ENCODE data around the gene CABLES2. TPM values are rescaled to one million over a fixed set of nuclear protein-coding genes. Genes with fewer than 3 reads are reported as not detected.

The CABLES2 gene
- total and polyA plus RNA-seq, 4 donors, result 0.92 to 3.2 (median 2.0) TPM

DNA sequence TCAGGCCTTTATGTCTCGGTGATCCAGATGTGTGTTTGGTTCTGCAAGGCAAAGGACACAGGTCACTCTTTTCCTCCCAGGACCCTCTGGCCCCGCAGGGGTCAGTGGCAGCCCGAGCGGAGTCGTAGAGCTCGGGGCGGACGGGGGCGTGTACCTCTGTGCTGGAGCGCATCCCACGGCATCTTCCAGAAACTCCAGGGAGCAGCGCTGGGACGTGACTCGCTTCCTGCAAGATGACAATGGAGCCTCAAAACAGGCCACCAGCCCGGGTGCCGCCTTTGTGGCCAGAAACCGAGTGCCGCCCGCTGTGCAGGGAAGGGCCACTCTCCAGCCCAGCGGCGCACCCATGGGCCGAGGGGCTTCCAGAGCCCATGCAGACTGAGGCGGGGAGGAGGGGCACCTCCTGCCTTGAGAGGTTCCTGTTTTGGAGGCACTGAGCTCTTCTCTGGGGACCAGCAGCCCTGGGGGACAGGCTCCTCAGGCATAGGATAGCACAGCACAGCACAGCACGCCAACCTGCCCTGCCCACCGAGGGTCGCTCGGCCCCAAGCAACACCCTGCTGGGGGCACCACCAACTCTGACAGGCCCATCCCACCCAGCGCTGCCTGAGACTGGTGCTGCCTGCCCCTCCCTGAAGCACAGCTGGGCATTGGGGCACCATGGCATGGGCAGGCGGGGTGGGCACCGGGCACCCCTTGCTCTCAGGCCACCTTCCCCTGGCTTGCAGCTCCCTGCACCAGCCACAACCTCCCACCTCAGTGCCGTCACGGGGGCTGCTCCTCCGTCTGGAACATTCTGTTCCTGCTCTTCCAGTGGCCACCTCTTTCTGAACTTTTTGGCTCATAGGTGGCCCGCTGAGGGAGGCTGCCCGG is 10.5 kb downstream of the CABLES2 start:
- Histone ChIP-seq H3K27ac (ENCODE audit: low read depth in 1 of 2, low read length in 2 of 2) (no peak overlapping the region), H3K4me3 (ENCODE audit: low read depth in 1 of 3, low read length in 3 of 3) (no peak overlapping the region), H3K36me3 (ENCODE audit: control insufficient read depth in 4 of 4, insufficient read depth in 3 of 4, low read depth in 1 of 4, low read length in 3 of 4) (peaks cover 0 to 2% (median 0%) of the 10 kb centered on the region in 4 donors), H3K9me3 (ENCODE audit: control insufficient read depth in 4 of 4, low read length in 3 of 4) (no peaks in the 10 kb centered on the region), H3K9ac (ENCODE audit: low read depth in 1 of 2, low read length in 2 of 2) (no peak overlapping the region), H3K27me3 (ENCODE audit: control insufficient read depth in 4 of 4, insufficient read depth in 4 of 4, low read length in 3 of 4) (no peaks in the 10 kb centered on the region), H3K4me1 (ENCODE audit: control insufficient read depth in 4 of 4, insufficient read depth in 4 of 4, low read length in 3 of 4) (peaks cover 0 to 7% (median 3%) of the 10 kb centered on the region in 4 donors)
- 92% methylated on average over 35 of the region's 35 CpGs for WGBS
- no peak for DNase-seq (ENCODE audit: low spot score)
- TF ChIP-seq FOXA2 (IDR thresholded peaks at IDR 0.05) (no peak), GABPA (IDR thresholded peaks at IDR 0.05 in 1 of 2, conservative IDR thresholded peaks at IDR 0.05 in 1 of 2) (no peak), SP1 (IDR thresholded peaks at IDR 0.05) (no peak)
- TF ChIP-seq, protein P1, sequence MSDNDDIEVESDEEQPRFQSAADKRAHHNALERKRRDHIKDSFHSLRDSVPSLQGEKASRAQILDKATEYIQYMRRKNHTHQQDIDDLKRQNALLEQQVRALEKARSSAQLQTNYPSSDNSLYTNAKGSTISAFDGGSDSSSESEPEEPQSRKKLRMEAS (IDR thresholded peaks at IDR 0.05), result no peak

DNA sequence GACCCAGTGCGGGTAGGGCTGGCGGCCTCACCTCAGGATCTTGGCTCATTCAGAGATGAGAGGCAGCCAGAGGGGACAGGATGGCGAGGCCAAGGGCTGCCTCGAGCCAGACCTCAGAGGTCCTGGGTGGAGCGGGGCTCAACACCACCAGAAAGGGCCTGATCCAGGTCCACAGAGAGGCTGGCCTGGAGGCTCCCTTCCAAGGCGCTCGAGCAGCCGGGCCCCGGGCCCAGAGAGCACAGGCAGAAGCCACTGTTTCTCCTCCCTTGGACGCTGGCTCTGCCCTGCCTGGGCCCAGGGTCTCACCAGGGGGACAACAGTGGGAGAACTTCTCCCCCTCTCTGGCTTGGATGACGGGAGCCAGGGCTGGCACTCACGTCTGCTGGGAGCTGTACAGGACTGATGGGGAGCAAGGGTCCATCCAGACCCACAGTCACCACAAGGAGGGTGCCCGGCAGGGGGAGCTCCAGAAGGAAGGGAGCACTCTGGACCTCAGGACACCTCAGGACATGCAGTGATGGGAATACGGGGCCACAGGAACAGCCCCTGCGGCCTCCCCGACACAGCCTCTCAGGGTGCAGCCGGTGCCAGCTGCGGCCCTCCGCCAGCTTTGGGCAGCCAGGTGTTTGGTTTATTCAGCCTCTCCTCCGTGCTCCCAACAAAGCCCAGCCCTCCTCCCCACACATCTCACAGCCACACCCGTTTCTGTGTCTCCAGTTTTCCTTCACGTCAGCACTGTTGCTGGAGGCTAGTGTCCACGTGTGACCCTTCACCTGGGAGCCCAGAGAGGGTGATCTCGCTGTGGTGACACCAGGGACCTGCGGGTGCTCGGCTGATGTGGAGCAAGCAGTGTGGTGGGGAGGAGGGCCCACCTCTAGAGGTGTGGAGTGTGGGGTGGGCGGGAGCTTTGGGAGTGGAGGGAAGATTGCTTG is 11.5 kb downstream of the CABLES2 start:
- WGBS, result 94% methylated on average over 27 of the region's 27 CpGs
- Histone ChIP-seq H3K27ac (ENCODE audit: low read depth in 1 of 2, low read length in 2 of 2) (no peak overlapping the region), H3K36me3 (ENCODE audit: control insufficient read depth in 4 of 4, insufficient read depth in 3 of 4, low read depth in 1 of 4, low read length in 3 of 4) (peaks cover 0 to 2% (median 0%) of the 10 kb centered on the region in 4 donors), H3K9ac (ENCODE audit: low read depth in 1 of 2, low read length in 2 of 2) (no peak overlapping the region), H3K9me3 (ENCODE audit: control insufficient read depth in 4 of 4, low read length in 3 of 4) (no peaks in the 10 kb centered on the region), H3K27me3 (ENCODE audit: control insufficient read depth in 4 of 4, insufficient read depth in 4 of 4, low read length in 3 of 4) (no peaks in the 10 kb centered on the region), H3K4me1 (ENCODE audit: control insufficient read depth in 4 of 4, insufficient read depth in 4 of 4, low read length in 3 of 4) (peaks cover 3 to 17% (median 11%) of the 10 kb centered on the region in 4 donors), H3K4me3 (ENCODE audit: low read depth in 1 of 3, low read length in 3 of 3) (no peak overlapping the region)
- TF ChIP-seq, protein P2, sequence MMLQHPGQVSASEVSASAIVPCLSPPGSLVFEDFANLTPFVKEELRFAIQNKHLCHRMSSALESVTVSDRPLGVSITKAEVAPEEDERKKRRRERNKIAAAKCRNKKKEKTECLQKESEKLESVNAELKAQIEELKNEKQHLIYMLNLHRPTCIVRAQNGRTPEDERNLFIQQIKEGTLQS (IDR thresholded peaks at IDR 0.05), result no peak
- TF ChIP-seq, protein P3, sequence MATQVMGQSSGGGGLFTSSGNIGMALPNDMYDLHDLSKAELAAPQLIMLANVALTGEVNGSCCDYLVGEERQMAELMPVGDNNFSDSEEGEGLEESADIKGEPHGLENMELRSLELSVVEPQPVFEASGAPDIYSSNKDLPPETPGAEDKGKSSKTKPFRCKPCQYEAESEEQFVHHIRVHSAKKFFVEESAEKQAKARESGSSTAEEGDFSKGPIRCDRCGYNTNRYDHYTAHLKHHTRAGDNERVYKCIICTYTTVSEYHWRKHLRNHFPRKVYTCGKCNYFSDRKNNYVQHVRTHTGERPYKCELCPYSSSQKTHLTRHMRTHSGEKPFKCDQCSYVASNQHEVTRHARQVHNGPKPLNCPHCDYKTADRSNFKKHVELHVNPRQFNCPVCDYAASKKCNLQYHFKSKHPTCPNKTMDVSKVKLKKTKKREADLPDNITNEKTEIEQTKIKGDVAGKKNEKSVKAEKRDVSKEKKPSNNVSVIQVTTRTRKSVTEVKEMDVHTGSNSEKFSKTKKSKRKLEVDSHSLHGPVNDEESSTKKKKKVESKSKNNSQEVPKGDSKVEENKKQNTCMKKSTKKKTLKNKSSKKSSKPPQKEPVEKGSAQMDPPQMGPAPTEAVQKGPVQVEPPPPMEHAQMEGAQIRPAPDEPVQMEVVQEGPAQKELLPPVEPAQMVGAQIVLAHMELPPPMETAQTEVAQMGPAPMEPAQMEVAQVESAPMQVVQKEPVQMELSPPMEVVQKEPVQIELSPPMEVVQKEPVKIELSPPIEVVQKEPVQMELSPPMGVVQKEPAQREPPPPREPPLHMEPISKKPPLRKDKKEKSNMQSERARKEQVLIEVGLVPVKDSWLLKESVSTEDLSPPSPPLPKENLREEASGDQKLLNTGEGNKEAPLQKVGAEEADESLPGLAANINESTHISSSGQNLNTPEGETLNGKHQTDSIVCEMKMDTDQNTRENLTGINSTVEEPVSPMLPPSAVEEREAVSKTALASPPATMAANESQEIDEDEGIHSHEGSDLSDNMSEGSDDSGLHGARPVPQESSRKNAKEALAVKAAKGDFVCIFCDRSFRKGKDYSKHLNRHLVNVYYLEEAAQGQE (IDR thresholded peaks at IDR 0.05), result no peak
- TF ChIP-seq EGR1 (IDR thresholded peaks at IDR 0.05; ENCODE audit: low read depth in 2 of 2), result no peak
- TF ChIP-seq TAF1 (conservative IDR thresholded peaks at IDR 0.05), result no peak
- no peak for TF ChIP-seq GABPA (IDR thresholded peaks at IDR 0.05 in 1 of 2, conservative IDR thresholded peaks at IDR 0.05 in 1 of 2)
- TF ChIP-seq NR2F2 (IDR thresholded peaks at IDR 0.05), result no peak
- no peak for TF ChIP-seq HNF4G (IDR thresholded peaks at IDR 0.05)
- TF ChIP-seq YY1 (IDR thresholded peaks at IDR 0.05), result no peak
- no peak for TF ChIP-seq RAD21 (IDR thresholded peaks at IDR 0.05)
- no peak for TF ChIP-seq FOXA2 (IDR thresholded peaks at IDR 0.05)
- TF ChIP-seq JUND (IDR thresholded peaks at IDR 0.05), result no peak
- TF ChIP-seq HNF4A (conservative IDR thresholded peaks at IDR 0.05), result no peak
- TF ChIP-seq, protein P4, sequence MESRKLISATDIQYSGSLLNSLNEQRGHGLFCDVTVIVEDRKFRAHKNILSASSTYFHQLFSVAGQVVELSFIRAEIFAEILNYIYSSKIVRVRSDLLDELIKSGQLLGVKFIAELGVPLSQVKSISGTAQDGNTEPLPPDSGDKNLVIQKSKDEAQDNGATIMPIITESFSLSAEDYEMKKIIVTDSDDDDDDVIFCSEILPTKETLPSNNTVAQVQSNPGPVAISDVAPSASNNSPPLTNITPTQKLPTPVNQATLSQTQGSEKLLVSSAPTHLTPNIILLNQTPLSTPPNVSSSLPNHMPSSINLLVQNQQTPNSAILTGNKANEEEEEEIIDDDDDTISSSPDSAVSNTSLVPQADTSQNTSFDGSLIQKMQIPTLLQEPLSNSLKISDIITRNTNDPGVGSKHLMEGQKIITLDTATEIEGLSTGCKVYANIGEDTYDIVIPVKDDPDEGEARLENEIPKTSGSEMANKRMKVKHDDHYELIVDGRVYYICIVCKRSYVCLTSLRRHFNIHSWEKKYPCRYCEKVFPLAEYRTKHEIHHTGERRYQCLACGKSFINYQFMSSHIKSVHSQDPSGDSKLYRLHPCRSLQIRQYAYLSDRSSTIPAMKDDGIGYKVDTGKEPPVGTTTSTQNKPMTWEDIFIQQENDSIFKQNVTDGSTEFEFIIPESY (IDR thresholded peaks at IDR 0.05), result no peak
- TF ChIP-seq, protein P5, sequence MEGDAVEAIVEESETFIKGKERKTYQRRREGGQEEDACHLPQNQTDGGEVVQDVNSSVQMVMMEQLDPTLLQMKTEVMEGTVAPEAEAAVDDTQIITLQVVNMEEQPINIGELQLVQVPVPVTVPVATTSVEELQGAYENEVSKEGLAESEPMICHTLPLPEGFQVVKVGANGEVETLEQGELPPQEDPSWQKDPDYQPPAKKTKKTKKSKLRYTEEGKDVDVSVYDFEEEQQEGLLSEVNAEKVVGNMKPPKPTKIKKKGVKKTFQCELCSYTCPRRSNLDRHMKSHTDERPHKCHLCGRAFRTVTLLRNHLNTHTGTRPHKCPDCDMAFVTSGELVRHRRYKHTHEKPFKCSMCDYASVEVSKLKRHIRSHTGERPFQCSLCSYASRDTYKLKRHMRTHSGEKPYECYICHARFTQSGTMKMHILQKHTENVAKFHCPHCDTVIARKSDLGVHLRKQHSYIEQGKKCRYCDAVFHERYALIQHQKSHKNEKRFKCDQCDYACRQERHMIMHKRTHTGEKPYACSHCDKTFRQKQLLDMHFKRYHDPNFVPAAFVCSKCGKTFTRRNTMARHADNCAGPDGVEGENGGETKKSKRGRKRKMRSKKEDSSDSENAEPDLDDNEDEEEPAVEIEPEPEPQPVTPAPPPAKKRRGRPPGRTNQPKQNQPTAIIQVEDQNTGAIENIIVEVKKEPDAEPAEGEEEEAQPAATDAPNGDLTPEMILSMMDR (IDR thresholded peaks at IDR 0.05; ENCODE audit: low read depth, low read length, missing input control), result no peak
- no peak for TF ChIP-seq SP1 (IDR thresholded peaks at IDR 0.05)
- DNase-seq (ENCODE audit: low spot score), result no peak

Data from liver (tissue), 9 donors.